Measurements from ENCODE around the gene DIRAS1.
A peak's percentile ranks its signal among the peaks of the same experiment; 100 is the strongest.
"Not testable (repeated sequence)": the region's sequence is repeated elsewhere in the genome, so short reads cannot be mapped to it uniquely, and the experiment has no call there.

Gene DIRAS1

DNA sequence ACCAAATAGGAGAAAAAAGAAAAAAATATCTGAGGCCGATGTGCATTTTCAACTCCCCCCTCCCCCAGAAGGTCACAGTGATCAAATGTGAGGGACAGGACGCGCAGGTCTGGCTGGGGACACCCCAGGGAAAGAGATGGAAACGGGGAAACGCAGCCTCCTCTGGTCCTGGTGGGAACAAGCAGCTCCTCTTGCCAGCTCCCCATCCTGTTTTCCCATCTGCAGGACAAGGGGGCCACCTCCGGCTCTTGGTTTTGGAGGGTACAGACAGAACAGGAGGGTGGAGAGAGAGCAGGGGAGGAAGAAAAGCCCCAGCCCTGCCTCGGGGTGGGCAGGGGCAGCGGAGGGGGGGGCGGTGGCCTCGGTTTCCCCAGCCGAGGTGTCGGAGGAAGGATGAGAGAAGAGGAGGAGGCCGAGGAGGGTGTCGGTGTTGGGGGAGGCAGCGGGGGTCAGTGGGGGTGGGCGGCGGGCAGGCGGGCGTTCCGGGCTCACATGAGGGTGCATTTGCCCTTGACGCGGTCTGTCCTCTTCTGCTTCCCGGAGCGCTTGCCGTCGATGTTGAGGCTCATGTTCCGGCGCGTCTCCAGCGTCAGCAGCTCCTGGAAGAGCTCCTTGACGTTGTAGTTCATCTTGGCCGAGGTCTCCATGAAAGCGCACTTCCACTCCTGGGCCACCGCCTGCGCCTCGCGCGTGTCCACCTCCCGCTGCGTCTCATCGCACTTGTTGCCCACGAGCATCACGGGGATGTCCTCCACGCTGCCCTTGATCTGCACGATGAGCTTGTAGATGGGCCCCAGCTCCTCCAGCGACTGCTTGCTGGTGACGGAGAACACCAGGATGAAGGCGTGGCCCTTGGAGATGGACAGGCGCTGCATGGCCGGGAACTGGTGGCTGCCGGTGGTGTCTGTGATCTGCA is 4.2 kb downstream of the DIRAS1 start:
- in situ Hi-C loops (cut with MboI; ENCODE audit: low pct_unique_long_range_greater_than_20kb, low sequenced_read_pairs), result no loop called here

DNA sequence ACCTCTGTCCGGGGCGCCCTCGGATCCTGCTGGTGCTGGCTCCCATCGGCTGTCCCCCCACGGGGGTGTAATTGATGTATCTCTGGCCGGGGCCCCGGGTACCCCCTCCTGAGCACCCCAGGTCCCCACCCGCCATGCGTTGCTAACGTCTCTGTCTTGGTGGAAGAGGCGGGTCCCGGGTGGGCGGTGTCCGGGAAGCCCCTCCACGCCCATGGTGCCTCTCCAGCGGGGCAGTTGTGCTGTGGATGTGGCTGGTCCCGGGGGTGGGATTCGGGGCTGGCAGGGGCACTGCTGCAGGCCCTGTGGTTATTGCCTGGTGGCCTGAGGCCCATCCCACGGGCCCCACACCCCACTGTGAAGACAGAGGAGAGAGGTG is 4.9 kb downstream of the DIRAS1 start:
- no peak for DNase-seq
- in situ Hi-C loops (cut with MboI; ENCODE audit: low pct_unique_long_range_greater_than_20kb, low sequenced_read_pairs), result no loop called here

More for the DNA sequence above, 4.2 kb downstream of the DIRAS1 start:
- no peak for DNase-seq

DNA sequence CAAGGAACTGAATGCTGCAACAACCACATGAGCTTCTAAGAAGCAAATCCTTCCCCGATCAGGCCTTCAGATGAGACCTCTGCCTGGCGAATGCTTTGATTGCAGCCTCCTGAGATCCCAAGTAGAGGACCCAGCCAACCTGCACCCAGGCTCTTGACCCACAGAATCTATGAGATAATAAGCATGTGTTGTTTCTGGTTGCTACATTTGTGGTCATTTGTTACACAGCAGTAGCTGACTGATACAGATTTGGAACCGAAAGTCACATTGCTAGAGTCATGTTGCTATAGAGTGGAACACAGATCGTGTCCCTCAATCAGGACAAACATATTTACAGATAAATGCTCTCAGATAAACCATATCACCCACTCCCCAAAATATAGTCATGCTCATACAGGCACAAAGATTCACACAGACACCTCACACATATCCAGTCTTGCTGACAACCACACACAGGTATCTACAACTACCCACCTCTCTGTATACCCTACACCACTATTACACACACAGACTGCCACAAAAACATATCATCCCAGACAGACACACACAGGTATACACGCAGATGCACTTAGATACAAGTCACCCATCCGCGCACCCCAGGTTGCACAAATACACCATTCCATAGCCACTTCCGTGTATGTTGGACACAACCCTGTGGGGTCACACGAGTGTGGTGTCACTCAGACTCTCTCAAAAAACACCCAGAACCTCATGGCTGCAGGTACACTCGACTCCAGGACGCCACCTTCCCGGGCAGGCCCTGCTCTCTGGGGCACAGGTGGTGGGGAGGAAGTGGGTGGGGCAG is 5.5 kb downstream of the DIRAS1 start:
- DNase-seq, result no peak
- in situ Hi-C loops (cut with MboI; ENCODE audit: low pct_unique_long_range_greater_than_20kb, low sequenced_read_pairs), result no loop called here

DNA sequence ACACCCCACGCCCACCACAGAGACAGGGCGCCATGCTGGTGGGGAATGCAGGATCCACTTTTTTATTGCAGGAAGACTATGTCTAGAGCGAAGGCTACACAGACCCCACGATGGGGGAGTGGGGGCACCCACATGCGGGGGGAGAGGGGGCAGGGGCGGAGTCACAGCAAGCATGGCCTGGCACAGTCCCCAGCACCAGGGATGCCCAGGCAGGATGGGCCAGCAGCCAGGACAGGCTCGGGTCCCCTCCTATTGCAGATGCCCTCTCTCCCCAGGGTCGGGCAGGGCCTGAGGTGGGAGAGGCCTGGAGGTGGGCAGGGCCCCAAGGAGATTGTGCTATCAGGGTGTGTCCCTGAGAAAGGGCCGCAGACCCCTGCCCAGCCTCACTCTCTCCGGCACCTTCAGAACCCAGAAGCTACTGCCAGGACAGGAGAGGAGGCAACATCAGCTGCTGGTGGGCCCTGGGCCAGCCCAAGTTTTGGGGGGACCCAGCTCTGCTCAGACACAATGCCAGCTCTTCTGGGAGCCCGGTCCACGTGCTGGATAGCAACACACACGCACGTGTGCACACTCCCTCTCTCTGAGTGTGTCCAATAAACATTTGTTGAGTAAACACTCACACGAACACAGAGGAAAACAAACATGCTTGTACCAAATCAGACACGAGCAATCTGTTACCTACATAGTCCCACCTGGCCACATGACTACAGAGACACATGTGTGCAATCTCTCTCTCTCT is 6.5 kb downstream of the DIRAS1 start:
- DNase-seq, result no peak
- in situ Hi-C loops (cut with MboI; ENCODE audit: low pct_unique_long_range_greater_than_20kb, low sequenced_read_pairs), result no loop called here

DNA sequence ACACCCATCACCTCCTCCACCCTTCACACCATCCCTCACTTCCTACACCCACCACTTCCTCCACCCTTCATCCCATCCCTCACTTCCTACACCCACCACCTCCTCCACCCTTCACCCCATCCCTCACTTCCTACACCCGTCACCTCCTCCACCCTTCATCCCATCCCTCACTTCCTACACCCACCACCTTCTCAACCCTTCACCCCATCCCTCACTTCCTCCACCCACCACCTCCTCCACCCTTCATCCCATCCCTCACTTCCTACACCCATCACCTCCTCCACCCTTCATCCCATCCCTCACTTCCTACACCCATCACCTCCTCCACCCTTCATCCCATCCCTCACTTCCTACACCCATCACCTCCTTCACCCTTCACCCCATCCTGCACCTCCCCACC is 7.1 kb downstream of the DIRAS1 start:
- in situ Hi-C loops (cut with MboI; ENCODE audit: low pct_unique_long_range_greater_than_20kb, low sequenced_read_pairs); DNase-seq: not testable (repeated sequence)

DNA sequence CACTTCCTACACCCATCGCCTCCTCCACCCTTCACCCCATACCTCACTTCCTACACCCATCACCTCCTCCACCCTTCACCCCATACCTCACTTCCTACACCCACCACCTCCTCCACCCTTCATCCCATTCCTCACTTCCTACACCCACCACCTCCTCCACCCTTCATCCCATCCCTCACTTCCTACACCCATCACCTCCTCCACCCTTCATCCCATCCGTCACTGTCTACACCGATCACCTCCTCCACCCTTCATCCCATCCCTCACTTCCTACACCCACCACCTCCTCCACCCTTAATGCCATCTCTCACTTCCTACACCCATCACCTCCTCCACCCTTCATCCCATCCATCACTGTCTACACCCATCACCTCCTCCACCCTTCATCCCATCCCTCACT is 8.0 kb downstream of the DIRAS1 start:
- in situ Hi-C loops (cut with MboI; ENCODE audit: low pct_unique_long_range_greater_than_20kb, low sequenced_read_pairs); DNase-seq: not testable (repeated sequence)

DNA sequence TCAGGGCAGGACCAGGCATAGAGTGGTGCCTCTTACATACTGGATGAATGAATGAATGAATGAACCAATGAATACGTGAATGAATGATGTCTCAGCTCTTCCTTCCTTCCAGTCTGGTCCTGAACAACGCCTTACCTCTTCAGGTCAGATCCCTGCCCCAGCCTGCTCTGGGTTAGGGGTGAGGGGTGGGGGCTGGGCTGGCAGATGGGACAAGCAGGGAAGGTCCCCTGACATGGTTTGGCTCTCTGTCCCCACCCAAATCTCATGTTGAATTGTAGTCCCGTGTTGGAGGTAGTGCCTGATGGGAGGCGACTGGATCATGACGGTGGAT is 9.3 kb downstream of the DIRAS1 start:
- in situ Hi-C loops (cut with MboI; ENCODE audit: low pct_unique_long_range_greater_than_20kb, low sequenced_read_pairs), result no loop called here
- no peak for DNase-seq

DNA sequence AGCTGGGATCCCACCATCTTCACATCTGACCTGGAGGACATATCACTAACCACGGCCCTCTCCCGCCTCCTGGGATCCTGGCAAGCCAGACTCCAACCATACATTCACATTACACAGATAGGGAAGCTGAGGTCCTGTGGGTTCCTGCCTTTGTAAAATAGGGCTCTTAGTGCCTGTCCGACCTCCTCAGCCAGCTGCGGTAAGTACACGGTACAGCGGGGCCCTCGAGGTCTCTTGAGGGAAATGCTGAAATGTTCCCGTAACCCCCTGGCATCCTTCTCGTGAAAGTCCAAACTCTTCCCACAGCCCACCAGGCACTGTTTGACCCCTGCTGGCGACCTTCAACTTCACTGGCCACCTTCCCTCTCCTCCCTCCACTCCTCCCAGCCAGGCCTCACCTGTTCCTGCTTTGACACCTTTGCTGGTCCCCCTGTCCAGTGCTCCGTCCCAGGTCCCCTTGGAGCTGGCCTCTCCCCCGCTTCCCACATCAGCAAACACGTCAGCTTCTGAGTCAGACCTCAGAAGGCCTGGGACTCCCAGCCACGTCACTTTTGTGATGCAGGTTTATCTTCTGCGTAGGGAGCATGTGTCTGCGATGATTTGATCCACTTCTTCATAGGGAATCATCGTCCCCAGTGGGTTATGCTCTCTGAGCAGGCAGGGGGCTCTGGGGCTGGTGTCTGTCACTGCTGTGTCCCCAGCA is 9.8 kb downstream of the DIRAS1 start:
- in situ Hi-C loops (cut with MboI; ENCODE audit: low pct_unique_long_range_greater_than_20kb, low sequenced_read_pairs), result no loop called here
- no peak for DNase-seq

DNA sequence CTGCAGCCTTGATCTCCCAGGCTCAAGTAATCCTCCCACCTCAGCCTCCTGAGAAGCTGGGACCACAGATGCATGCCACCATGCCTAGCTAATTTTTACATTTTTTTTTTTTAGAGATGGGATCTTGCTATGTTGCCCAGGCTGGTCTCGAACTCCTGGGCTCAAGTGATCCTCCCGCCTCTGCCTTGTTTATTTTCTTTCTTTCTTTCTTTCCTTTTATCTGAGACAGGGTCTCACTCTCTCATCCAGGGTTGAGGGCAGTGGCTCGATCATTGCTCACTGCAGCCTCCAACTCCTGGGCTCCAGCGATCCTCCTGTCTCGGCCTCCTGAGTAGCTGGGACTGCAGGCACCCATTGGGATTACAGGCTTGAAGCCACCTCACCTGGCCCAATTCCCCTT is 14.9 kb downstream of the DIRAS1 start:
- DNase-seq, result no peak
- in situ Hi-C loops (cut with MboI; ENCODE audit: low pct_unique_long_range_greater_than_20kb, low sequenced_read_pairs), result no loop called here

DNA sequence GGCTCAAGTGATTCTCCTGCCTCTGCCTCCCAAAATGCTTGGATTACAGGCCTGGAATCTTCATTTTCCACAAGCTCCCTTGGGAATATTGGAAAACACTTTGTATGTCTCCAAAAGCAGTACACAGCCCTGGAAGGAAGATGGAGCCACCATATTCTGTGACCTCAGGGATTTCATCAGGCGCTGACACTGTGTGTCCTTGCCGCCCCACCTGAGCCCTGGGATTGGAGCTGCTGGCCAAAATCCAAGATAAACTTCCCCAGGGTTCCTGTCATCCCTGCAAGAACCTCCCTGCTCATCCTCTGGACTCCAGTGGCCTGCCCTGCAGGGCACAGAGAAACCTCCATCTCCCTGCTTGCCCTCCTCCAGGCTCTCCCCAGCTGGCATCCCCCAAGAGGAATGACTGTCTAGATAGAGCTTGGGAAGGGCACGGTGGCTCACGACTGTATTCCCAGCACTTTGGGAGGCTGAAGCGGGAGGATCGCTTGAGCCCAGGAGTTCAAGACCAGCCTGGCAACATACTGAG is 17.4 kb downstream of the DIRAS1 start:
- no peak for DNase-seq
- in situ Hi-C loops (cut with MboI; ENCODE audit: low pct_unique_long_range_greater_than_20kb, low sequenced_read_pairs), result no loop called here

DNA sequence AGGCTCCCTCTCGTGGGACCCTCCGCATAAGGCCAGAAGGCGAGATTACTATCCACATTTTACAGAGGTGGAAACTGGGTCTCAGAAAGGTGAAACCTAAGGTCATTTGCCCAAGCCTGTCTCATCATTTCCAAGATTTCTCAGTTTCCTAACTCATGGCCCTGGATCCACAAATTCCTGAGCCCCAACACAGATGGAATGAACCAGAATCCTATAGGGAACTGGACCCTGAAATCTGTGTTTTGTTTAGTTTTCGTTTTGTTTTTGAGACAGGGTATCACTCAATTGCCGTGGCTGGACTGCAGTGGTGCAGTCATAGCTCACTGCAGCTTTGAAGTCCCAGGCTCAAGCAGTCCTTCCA is 18.1 kb downstream of the DIRAS1 start:
- DNase-seq, result no peak
- in situ Hi-C loops (cut with MboI; ENCODE audit: low pct_unique_long_range_greater_than_20kb, low sequenced_read_pairs), result no loop called here

DNA sequence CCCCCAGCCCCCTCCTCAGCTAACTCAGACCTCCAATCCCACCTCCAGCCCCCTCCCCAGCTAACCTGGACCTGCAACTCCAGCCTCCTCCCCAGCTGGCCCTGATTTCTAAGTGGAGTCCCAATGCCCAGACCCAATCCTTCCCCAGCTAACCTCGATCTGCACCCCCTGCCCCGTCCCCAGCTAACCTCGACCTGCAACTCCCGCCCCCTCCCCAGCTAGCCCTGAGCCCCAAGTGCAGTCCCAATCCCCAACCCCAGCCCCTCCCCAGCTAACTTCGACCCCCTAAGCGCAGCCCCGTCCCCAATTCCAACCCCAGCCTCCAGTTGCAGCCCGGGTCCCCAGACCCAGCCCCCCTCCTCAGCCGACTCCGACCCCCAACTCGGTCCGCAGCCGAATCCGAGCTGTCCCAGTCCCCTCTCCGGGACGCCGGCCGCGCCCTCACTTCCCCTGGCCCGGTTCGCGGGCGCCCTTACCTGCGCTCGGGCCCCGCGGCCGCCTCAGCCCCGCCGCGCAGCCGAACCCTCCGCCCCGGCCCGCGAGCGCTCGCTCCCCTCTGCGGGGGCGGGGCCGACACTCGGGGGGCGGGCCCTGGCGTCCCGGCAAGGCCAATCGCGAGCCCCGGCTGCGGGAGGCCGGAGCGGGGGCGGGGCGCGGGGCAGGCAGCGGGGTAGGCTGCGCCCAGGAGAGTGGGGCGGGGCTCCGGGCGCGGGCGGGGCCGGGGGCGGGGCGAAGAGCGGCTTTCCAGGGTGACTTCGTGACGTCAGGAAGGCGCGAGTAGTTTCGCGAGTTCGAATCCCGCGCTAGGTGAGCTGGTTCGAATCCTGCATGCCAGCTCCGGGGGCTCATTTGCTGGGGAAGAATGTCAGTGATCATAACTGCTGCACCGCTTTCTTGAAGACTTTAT is 18.7 kb downstream of the DIRAS1 start, which contains the start of gene GNG7:
TSS of gene GNG7 (minus strand) at position 525 of the 907 bp plus-strand sequence. CDS start 182,006 bp downstream, outside the sequence.
- in situ Hi-C loops (cut with MboI; ENCODE audit: low pct_unique_long_range_greater_than_20kb, low sequenced_read_pairs), result no loop called here
- DNase-seq, result peak; percentile 55

DNA sequence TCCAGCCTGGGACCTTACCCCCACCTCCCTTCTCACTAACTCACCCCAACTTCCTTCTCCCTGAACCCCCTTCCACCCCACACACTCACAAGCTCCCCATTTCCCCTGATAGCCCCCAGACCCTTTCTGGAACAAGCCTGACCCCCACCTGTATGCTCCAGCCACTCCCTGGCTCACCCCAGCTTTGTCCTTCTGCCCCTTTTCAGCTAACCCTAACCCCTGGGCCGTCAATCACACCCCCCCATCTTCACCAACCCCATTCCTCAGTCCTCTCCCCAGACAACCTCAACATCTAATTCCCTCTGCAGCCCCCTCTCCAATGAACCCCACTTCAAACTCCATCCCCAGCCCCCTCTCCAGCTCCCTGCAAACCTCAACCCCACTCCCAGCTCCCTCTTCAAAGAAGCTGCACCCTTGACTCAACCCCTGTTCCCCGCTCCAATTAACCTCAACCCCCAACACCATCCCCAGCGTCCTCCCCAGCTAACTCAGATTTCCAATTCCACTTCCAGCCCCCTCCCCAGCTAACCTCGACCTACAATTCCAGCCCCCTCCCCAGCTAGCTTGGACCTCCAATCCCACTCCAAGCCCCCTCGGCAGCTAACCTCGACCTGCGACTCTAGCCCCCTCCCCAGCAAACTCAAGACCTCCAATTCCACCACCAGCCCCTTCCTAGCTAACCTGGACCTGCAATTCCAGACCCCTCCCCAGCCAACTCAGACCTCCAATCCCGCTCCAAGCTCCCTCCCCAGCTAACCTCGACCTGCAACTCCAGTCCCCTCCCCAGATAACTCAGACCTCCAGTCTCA is 19.6 kb downstream of the DIRAS1 start:
- DNase-seq, result no peak
- in situ Hi-C loops (cut with MboI; ENCODE audit: low pct_unique_long_range_greater_than_20kb, low sequenced_read_pairs), result no loop called here

DNA sequence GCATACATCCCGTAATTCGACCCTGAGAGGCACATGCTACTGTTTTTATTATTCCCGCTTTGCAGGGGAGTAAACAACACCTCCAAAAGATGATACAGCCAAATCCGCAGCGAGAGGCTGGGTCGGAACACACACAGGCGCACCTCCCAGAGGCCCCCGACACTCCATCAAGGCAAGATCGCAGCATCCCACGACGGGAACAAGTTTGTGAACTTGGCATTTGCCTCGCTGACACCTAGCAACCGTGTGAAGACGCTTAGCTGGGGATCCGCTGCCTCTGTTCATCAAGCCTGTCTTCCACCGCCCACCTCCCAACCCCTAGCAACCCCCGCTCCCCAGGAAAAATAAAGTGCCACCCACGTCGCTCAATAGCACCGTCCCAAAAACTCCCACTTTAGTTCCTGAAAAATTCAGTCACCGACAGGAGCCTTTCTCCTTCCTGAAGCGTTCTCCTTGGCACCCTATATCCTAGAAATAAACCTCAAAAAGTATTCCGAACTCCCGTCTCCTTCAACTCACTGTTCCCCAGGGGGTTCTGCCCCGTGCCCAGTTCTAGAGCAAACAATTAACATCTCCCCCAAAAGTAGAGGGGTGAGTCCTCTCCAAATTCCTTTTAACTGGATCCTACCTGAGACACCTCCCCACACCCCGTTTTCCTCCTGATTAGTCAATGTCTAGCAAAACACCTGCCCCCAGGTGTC is 20.4 kb downstream of the DIRAS1 start:
- in situ Hi-C loops (cut with MboI; ENCODE audit: low pct_unique_long_range_greater_than_20kb, low sequenced_read_pairs), result no loop called here

DNA sequence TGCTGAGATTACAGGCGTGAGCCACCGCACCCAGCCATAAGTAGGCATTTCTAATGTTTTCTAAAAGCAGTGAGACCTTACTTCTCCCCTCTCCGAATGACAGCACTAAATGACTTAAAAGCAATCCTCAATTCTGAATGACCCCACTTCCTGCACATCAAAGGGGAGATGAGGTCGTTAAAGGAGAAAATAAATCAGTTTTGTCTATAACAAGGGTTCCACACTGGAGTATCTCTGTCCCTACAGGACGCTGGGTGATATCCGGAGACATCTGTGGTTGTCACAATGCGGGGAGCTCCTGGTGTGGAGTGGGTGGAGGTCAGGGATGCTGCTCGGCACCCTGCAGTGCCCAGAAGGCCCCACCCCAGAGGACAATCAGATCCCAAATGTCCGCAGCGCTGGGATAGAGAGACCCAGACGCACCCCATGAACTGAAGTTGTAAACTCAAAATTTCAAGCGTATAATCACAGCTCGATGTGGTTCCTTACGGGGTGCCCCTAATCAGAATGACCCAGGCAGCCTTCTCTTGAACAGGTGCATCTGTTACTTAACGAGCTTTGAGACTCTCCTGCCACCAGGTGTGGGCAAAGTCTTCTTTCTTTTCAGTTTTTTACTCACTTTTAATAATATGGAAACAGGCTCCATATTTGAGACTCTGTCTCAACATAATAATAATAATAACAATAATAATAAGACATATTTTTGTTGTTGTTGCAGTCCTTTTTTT is 21.6 kb downstream of the DIRAS1 start:
- in situ Hi-C loops (cut with MboI; ENCODE audit: low pct_unique_long_range_greater_than_20kb, low sequenced_read_pairs), result no loop called here
- no peak for DNase-seq

More for the DNA sequence above, 20.4 kb downstream of the DIRAS1 start:
- no peak for DNase-seq

DNA sequence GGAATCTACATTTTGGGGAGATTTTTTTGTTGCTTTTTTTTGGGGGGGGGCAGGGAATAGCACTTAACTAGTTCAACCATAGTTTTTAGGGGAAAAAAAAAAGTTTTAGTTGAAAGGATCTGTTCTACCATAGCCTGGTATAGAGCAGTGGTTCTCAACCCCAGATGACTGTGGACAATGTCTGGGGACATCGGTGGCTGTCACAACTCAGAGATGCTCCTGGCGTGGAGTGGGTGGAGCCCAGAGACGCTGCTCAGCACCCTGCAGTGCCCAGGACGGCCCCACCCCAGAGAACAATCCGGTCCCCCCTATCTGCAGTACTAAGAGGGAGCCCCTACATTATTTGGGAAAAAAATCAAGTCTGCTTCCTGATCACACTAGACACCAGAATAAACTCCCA is 27.0 kb downstream of the DIRAS1 start:
- in situ Hi-C loops (cut with MboI; ENCODE audit: low pct_unique_long_range_greater_than_20kb, low sequenced_read_pairs), result no loop called here

More for the DNA sequence above, 27.0 kb downstream of the DIRAS1 start:
- DNase-seq, result no peak
